ENCODE results near the gene PBX4.

- TF ChIP-seq CTCF (IDR thresholded peaks at IDR 0.05) (no peak), EZH2 (IDR thresholded peaks at IDR 0.05; ENCODE audit: borderline replicate concordance, insufficient read depth, low read depth, low read length, poor library complexity, severe bottlenecking) (no peak)
These were observed 26.9 kb upstream of the PBX4 start for GRCh38 chr19:19645233-19645870.
